GM19238 (cell line): ENCODE measurements around the gene PPM1F.
A peak's percentile ranks its signal among the peaks of the same experiment; 100 is the strongest.

Source experiments
- DNase-seq: peaks from one replicate; pipeline ENCODE4 v3.0.0; 2011; ENCODE audit warnings: low spot score; ENCODE audit not compliant: insufficient read length

The PPM1F gene

GRCh38 chr22:21977814-21978213, 25.2 kb upstream of the PPM1F start:
- no peak for DNase-seq

DNA sequence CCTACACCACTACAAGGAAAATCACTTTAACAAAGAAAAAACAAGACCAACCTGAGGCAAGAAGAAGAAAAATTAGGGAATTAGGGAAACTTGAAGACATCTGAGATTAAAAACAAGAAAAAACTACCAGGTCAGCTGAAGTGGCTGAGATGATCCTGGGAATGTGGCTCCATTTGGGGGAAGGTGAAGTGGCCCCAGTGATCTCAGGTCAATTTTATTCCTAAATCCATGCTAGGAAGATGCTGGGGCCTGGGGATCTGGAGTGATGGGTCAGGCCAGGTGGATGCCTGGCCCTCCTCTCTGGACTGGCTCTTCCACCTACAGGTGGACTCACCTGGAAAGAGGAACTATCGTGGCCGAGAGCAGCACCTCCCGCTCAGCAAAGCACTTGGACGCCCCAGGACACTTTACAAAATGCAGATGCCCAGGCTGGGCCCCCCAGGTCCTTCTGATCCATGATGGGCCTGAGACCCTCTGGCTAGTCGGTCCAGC, 23.3 kb upstream of the PPM1F start:
- no peak for DNase-seq

DNA sequence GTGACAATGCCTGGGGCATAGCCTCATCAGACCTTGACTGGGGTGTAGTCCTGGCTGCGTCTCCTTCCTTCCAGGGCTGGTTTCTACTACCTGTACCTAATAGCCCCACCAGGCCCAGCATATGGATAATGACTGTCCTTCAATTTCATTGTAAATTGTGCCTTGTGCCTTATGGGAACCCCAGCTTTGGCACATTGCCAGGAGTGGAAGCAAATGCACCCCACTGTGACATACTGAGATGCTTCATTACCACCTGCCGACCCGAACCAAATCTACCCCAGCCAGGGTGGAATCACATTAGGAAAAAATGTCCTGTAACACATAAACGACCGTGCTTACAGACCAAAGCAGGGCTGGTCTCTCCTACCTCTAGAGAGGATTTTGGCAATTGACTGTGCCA, 22.6 kb upstream of the PPM1F start:
- no peak for DNase-seq

DNA sequence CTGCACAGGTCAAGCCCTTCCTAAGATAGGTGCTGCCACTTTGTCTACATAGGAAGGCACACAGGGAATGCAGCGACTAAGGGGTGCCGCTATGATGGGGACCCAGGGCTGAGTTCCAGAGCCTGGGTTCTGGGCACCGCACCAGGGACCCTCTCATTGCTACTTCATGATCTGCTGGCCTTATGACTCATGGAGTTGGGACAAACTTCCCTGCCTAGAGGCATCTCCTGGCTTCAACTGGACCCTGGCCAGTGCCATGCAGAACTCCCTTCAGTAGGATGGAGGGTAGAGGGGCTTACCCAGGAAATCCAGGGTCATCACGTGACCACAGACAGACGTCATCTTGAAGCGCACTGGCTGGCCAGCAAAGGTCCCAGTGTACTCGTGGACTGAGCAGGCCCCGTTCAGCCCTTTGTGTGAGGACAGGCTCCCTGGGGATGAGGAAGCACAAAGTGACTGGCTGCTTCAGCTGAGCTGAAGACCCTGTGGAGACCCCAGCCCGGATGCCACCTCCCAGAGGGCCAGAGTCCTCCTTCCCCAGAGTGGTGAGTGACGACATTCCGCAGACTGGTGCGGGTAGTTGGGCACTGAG, 21.5 kb upstream of the PPM1F start:
- DNase-seq = no peak

DNA sequence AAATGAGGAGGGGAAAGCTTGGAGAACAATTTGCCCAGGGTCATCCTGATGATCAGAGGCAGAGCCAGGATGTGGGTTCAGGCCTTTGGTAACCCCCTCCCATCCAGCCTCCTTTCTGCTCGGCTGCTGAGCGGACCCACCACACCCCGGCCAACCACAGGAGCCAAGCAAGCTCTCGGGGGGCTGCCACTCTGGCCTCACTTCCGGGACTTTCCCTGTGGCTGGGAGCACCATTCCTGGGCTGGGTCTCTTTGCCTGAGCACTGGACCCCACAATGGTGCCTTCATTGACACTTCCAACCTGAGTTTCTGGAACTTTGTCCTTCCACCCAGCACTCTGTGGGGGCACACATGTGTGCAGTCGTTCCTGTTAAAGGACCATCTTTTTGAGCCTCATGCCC, 20.2 kb upstream of the PPM1F start:
- no peak for DNase-seq

DNA sequence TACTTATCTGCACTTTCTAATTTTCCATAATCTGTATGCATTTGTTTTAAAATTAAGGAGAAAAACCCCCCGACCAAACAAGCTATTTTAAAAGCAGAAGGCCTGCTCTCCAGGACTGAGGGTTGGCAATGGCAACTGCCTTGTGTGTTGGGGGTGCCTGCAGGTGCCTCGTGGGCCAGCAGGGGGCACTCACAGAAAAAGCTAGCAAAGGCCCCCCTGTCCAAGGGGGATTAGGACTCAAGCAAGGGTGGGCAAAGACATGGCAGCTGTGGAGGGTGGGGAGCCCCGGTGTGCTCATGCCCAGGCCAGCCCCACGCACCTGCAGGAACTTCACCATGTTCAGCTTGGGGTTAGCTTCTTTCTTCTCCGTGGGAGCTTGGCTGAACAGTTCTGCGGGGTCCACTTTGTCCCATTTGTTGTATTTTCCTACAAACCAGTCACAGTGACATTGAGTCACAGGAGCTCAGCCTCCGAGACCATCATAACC, 19.7 kb upstream of the PPM1F start:
- peak; percentile 79 for DNase-seq

GRCh38 chr22:21971858-21972275, 19.2 kb upstream of the PPM1F start:
- no peak for DNase-seq

DNA sequence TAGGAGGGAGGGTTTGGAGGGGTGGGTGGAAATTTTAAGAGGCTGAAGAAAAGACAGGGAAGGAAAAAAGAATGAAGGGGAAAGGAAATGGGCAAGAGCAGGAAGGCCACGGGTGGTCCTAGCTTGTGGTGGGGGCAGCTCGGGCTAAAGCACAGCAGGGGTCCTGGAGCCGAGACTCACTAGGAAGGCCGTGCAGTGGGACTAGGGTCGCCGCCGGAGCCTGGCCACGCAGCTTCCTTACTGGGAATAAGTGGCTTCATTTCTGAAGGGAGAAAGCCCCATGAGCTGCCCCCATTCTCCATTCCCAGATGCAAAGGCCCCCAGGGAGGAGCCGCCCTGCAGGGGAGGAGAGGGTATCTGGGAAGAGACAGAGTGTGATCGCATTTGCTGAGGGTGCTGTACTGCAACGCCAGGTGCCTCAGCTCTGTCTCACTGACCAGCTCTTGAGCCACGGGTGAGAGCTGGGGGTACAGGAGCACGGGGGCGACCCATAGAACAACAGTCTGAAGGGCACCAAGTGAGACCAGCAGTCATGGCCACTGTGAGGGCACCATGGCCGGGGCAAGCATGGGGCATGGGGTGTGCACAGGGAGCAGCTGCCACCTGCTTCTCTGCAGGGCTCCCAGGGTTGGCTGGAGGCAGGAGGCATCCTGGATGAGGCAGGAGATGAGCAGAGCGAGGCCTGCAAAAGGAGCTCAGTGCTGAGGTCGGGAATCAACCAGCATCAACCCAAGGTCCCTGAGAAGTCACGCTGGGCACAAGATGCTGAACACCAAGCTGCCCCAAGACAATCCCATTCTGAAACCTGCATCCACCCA, 18.4 kb upstream of the PPM1F start:
- no peak for DNase-seq

DNA sequence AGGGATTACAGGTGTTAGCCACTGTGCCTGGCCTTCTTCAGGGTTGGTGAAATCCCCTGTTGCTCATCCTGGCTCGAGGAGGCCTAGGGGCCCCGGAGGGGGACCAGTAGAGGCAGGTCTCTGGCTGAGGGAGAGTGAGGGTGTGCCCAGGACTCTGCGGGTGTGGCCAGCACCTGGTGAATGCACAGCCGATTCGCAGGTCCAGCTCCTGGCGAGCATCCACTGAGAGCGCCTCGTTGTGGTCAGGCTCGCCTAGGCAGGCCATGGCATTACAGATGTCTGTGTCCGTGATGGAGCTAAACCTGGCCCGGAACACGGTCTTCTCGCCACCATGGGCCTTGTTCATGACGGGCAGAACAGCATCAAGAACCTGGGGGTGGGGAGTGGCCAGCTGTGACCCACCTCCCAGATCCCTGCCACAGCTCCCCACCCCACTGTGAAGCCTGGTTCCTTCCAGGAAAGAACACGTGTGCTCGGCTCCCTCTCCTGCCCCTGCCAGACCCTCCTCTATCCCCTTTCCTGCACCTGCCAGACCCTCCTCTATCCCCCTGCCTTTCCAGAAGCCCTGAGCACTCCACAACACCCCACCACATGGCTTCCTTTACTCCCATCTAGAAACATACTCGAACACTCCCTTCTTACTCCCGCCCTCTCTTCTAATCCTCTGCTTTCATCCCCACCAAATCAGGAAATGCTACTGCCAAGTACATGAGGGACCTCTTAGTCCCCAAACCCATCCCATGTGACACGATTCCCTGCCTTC, 17.6 kb upstream of the PPM1F start:
- no peak for DNase-seq

DNA sequence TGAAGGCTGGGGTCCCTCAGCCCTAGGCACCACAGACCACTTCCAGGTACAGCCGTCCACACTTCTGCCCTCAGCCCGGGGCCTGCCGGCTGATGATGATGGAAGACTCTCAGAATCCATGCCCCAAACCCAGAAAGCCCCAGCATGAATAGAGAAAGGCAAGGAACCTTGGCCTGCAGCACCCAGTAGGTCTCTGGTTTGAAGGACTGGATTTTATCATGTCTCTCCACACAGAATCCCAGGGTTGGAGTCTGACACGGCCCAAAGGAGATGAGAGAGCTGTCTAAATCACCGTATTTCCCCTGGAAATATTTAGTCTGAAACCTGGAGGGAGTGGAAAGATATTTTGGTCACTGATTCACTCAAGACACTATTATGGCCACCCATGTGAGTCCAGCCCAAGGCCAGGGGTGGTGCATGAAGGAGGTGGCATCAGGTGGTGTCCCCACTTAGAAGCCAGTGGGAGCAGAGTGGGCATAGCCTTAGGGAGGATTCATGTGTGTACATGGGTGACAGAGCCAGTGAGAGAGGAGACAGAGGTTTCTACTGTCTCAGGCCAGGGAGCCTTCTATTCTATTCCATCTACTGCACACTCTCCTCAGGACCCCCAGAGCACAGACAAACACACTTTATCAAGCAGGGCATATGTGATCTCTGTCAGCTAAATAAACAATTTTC, 15.9 kb upstream of the PPM1F start:
- no peak for DNase-seq

DNA sequence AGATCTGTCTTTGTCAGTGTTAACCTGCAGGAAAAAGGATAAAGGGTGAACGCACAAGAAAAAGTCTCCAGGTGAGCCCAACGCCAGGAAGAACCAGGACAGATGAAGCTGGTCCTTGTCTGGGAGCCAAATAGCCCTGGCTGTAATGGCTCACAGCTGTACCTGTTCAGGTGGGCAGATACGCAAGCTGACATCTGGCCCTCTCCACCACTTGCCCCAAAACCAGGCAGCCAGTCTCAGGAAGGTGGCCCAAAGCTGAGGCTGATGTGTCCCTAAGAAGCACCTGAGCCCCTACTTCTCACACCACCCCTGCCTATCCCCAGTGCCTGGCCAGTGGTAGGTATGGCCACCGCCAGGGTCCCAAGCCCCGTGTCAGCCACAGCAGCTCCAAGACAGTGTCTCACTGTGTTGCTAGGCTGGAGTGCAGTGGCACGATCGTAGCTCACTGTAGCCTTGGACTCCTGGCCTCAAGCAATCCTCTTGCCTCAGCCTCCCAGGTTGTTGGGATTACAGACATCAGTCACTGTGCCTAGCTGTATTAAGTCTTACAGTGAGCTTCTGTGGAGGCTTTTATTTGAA, 15.1 kb upstream of the PPM1F start:
- DNase-seq = no peak

GRCh38 chr22:21966643-21967516, 14.2 kb upstream of the PPM1F start:
- no peak for DNase-seq

- no peak for DNase-seq
Measured at GRCh38 chr22:21965762-21966288, 13.2 kb upstream of the PPM1F start.

DNA sequence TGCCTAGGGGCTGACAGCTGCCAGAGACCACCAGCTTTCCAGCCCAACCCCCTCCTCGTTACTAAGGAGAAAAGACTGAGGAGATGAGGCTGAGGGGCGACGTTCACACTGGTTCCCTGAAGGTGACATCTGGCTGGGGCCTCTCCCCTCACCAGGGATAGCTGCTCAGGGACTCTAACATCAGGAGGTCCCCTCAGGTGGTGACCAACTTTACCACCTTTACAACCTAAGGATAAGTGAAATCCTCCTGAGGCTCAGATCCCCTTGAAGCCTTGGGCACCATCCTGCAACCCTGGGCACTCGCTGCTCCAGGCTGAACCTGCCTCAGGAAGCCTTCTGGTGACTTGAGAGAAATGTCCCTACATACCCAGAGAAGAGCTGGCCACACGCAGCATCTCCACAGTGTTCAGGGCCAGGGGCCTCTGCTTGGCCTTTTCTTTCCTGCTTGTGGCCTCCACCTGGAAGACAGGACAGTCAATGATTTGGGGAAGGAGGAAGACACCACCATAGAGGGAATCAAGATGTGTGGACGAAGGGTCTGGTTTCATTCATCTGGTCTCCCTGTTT, 12.4 kb upstream of the PPM1F start:
- no peak for DNase-seq

GRCh38 chr22:21964234-21964633, 11.6 kb upstream of the PPM1F start:
- no peak for DNase-seq

DNA sequence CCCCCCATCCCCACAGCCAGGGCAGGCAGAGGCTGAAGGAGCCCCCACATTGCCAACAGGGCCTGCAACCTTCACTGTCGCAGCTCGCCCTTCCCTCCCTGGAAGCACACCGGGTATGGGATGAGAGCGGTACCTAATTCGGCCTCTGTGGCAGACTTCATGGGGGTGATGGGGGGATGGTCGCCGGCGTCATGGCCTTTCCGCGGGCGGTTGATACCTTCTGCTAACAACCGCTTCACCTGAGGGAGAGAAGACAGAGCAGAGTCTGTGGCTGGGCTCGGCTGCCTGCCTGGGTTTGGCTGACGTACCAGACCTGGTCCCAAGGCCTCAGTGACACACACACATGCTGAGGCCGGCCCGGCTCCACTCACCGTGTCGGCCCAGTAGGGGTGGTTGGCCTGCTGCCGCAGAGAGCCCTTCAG, 11.2 kb upstream of the PPM1F start:
- no peak for DNase-seq

GRCh38 chr22:21963286-21963685, 10.6 kb upstream of the PPM1F start:
- DNase-seq = no peak

- no peak for DNase-seq
Measured at GRCh38 chr22:21962655-21962949, 10.0 kb upstream of the PPM1F start.

GRCh38 chr22:21961886-21962654, 9.4 kb upstream of the PPM1F start:
- no peak for DNase-seq
